ENCODE measurements around the gene REEP1.
A peak's percentile ranks its signal among the peaks of the same experiment; 100 is the strongest.

REEP1 gene

DNA sequence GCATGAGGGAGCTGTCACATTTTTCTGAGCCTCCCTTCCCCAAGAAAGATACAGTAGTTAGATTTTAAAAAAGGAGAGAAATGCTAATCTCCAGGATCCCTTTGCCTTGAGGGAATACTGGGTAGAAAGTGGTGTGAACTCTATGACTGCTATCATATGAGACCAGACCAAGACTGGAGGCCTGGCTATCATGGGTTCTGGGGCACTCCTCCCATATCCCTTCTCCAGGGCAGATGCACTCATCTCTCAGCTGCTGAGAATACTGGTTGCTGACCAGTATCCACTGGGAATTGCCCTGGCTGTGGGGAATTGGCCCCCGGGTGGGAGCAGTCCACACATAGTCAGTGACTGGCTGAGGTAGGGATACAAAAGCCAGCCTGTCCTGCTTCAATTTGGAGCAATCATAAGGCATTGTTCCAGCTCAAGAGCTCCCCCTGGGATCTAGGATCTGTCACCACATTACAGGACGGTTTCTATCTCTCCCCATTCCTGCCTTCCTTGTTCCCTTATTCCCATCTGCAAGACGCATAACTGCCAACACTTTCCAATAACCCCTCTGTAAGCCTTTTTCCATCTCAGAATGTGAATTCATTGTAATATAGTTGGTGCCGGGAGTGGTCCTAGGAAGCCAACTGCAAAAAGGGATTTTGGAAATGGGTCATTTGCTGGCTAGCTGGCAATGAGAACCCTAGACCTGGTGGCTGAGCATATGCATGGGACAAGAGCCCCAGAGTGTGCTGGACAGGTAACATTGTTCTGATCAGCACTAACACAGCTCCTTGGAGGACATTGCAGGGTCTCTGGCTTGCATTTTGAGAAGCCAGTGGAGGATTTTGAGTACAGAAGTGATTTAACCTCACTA lies 35.4 kb upstream of the REEP1 start:
- no peak for TF ChIP-seq ZFX (IDR thresholded peaks at IDR 0.05; ENCODE audit: borderline replicate concordance)
- peak; percentile 82 for TF ChIP-seq CTCF (IDR thresholded peaks at IDR 0.05)
- no peak overlapping the region for H3K27ac ChIP-seq

DNA sequence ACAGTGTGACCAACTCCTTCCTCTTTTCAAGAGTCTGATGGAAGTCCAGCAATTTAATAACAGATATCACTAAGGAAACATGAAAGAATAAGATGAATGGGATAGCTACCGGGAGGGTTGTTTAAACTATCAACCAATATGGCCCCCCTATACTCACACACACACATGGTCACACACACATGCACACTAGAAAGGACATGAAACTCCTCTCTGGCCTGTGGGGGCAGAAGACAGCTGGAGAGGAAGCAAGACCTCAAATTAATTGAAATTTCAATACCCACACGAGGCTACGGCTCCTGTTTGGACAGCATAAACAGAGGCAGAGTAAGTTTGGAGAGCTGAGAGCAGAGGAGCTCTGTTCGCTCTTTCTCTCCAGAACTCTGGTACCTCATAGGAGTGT lies 34.7 kb upstream of the REEP1 start:
- H3K27ac ChIP-seq = no peak overlapping the region
- no peak for TF ChIP-seq ZFX (IDR thresholded peaks at IDR 0.05; ENCODE audit: borderline replicate concordance)
- no peak for TF ChIP-seq CTCF (IDR thresholded peaks at IDR 0.05)

- TF ChIP-seq ZFX (IDR thresholded peaks at IDR 0.05; ENCODE audit: borderline replicate concordance) (no peak), CTCF (IDR thresholded peaks at IDR 0.05) (no peak)
- no peak overlapping the region for H3K27ac ChIP-seq
These were observed 34.1 kb upstream of the REEP1 start for GRCh38 chr2:86371527-86371926.

- TF ChIP-seq ZFX (IDR thresholded peaks at IDR 0.05; ENCODE audit: borderline replicate concordance) (no peak), CTCF (IDR thresholded peaks at IDR 0.05) (peak; percentile 51)
- no peak overlapping the region for H3K27ac ChIP-seq
These were observed 33.2 kb upstream of the REEP1 start for GRCh38 chr2:86370579-86370978.

GRCh38 chr2:86368161-86368824 lies 30.9 kb upstream of the REEP1 start:
- TF ChIP-seq CTCF (IDR thresholded peaks at IDR 0.05) (peak; percentile 84), ZFX (IDR thresholded peaks at IDR 0.05; ENCODE audit: borderline replicate concordance) (no peak)
- no peak overlapping the region for H3K27ac ChIP-seq

DNA sequence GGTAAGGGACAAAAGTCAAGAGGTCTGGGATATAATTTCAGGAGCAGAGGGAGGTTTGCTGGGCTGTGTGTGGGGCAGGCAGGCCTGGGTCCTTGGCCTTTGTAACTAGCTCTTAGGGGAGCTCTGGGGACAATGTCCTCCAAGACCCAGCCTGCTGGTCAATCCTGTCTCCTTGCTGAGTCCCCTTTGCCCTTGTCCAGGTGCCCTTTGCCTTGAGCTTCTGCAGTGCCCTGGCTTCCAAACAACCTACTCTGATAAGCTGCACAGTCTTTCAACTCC lies 30.0 kb upstream of the REEP1 start:
- TF ChIP-seq CTCF (IDR thresholded peaks at IDR 0.05) = no peak
- TF ChIP-seq ZFX (IDR thresholded peaks at IDR 0.05; ENCODE audit: borderline replicate concordance) = no peak
- H3K27ac ChIP-seq = no peak overlapping the region
